Right renal pelvis (tissue), 4 donors: ENCODE results near the gene HS3ST5. TPM values are rescaled to one million over a fixed set of nuclear protein-coding genes. Genes with fewer than 3 reads are reported as not detected.
"Not testable (repeated sequence)": the region's sequence is repeated elsewhere in the genome, so short reads cannot be mapped to it uniquely, and the experiment has no call there.

Source experiments
- DNase-seq, 4 donors: peaks; one replicate each; pipeline ENCODE4 v3.0.0-alpha.2; 2013; ENCODE audit warnings: low read depth in 4 of 4, low spot score in 3 of 4, missing footprints in 1 of 4
- polyA plus RNA-seq, 4 donors: library from polyadenylated mRNA; unstranded; fragments of 120-200 nt; gene quantifications; one replicate each; pipeline ENCODE4 v1.2.1, GENCODE V29; 2013; ENCODE audit not compliant: insufficient read length in 4 of 4

Gene HS3ST5
- polyA plus RNA-seq, 4 donors = 0.79 to 1.4 (median 1.00) TPM

- no peak for DNase-seq
Measured at GRCh38 chr6:114061741-114062140, 281.1 kb downstream of the HS3ST5 start.

GRCh38 chr6:114061116-114061515, 281.7 kb downstream of the HS3ST5 start:
- DNase-seq = no peak

DNA sequence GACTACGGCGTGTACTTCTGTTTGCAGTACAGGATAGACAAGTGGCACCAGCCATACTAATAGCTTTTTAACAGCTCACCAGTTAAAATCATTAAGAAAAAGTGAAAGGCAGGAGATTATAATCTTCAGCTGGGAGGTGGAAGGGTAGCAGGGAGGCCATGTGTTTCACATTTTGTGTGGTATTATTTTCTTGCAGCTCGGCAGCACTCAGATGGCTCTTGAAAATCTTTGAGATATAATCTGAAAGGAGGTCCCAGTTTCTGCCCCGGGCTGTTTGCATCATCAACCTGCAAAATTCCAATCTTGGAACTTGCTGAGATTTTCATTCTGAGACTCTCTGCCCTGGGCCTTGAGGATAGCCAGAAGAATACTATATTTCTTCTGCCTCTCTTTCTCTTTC, 284.4 kb downstream of the HS3ST5 start:
- no peak for DNase-seq

DNA sequence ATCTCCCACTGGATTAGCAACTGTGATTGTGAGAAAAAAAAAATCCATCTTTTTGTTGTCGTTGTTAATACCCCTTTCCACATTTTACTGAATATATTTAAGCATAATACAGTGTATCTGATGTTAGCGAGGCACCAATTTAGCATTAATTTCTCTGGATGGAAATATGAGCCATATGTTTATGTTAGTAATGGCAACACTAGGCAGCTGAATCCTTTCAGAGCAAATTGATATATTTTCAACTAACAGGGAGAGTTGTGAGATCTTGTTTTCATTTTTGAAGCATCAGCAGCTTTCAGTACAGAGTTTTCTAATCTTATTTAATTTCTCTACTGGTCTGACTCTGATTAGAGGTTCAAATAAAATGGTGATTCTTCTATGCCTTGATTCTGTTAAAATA, 287.1 kb downstream of the HS3ST5 start:
- DNase-seq = no peak

DNA sequence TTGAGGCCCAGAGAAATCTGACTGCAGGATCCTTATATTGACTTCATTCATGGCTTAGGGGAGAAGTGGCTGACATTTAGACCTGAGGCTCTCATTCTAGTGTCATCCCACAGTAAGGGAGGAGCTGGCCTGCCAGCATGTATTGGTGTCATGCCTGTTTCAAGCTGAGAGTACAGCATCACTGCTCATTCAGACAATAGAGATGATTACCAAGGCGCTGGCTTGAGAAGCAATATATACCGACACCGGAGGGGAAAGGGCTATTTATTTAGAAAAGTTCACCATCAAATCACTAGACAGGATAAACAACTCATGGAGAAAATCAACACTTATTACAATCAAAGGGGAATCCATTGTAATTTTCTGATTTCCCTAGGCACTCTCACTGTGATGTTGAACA, 287.5 kb downstream of the HS3ST5 start:
- DNase-seq = no peak

GRCh38 chr6:114053791-114054190, 289.0 kb downstream of the HS3ST5 start:
- DNase-seq = no peak

DNA sequence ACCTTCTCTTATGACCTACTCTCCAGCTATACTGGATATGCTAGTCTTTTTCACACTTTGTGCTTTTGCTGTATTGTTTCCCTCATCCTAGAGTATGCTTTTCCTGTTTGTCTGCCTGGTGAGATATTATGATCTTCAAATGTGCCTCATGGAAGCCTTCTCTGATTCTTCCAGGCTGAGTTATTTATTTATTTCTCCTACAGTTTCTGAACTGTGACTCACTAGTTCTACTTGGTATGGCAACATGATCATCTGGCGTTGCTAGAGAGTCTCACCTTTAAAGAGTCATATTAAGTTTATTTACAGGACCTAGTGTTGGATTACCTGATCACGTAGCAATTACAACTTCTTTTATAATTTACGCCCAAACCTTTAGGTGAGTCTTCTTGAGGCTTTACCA, 290.7 kb downstream of the HS3ST5 start:
- no peak for DNase-seq

GRCh38 chr6:114051031-114051430, 291.8 kb downstream of the HS3ST5 start:
- DNase-seq = no peak

DNA sequence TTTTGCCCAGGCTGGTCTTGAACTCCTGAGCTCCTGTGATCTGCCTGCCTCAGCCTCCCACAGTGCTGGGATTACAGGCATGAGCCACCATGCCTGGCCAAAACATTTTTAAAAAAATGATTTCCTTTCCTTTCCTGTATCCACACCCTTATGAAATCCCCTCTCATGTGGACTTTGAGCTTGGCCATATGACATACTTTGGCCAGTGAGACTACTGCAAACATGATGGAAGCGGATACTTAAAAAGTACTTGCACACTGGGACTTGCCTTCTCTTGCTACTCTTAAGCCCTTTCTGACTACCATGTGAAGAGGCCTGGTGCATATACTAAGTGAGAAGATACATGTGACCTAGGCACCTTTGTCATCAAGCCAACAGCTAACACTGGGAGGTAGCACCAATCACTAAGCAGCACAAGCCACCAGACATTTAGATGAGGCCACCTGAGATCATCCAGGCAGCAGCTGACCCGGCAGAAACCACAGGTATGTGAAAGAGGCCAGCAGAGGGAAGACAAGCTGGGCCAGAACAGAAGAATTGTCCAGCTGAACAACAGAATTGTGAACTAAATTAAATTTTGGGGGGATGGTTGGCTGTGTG, 293.4 kb downstream of the HS3ST5 start:
- no peak for DNase-seq

- DNase-seq = not testable (repeated sequence)
Measured at GRCh38 chr6:114044566-114044965, 298.3 kb downstream of the HS3ST5 start.

DNA sequence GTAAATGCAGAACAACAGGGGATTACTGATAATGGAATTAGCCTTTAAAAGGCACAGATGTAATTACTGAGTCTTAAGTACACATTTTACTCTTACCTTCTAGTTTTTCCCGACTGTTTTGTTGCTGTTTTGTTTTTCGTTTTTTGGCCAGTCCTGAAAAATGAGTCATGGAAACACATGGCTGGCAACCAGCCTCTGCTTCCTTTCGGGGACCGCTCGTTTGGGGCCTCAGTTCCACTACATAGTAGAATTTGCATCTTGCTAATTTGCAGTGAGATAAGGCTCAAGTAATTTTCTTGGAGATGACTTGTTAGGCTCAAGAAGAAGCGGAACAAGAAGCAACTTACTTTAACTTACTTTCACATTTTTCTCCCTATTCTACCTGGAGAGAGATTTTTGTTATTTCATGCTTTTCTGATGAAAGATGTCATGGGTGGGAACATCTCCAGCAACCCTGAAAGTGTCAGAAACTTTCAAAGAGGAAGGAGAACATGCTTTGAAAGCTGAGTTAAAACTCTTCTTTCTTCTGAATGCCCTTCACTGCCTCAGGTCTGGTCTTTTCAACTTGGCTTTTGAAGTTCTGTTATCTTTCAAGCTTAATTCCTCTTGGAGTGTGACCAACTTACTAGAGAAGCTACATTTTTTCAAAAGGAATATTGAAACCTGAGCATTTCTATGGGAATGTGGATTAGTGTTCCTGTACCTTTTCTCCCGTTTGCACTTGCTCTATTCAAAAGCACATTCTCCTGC, 300.4 kb downstream of the HS3ST5 start:
- no peak for DNase-seq

DNA sequence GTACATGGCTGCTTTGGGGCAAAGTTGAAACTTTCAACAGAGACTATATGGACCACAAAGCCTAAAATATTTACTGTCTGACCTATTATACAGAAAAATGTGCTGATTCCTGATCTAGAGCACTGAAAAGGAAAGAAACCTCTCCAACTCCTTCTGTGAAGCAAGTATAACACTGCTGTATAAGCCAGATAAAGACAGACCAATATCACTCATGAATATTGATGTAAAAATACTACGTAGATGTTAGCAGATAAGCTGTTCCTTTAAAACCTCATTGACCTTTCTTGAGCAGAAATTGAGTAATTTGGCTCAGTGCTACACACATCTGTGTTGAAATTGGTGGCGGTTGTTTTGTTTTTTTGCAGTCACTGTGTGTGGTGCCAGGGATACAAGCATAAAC, 302.0 kb downstream of the HS3ST5 start:
- no peak for DNase-seq

GRCh38 chr6:114039841-114040240, 303.0 kb downstream of the HS3ST5 start:
- no peak for DNase-seq

DNA sequence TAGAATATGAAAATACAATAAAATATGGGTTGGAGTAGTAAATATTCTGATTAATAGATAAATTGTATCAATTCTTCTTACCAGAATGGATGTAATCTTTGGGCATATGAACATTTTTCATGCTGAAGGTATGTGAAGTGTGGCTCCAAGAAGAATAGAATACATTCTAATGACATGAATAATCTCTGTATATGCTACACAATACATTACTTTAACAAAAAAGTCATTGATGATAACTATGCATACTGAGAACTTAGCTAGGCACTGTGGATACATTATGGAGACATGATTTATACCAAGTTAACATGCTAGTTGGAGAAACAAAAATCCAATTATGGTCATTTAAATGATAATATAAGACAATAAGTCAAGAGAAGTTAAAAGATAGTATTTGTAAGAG, 309.2 kb downstream of the HS3ST5 start:
- no peak for DNase-seq

- no peak for DNase-seq
Measured at GRCh38 chr6:114032721-114033120, 310.1 kb downstream of the HS3ST5 start.

GRCh38 chr6:114030767-114031166, 312.1 kb downstream of the HS3ST5 start:
- no peak for DNase-seq

- no peak for DNase-seq
Measured at GRCh38 chr6:114024746-114025145, 318.1 kb downstream of the HS3ST5 start.

DNA sequence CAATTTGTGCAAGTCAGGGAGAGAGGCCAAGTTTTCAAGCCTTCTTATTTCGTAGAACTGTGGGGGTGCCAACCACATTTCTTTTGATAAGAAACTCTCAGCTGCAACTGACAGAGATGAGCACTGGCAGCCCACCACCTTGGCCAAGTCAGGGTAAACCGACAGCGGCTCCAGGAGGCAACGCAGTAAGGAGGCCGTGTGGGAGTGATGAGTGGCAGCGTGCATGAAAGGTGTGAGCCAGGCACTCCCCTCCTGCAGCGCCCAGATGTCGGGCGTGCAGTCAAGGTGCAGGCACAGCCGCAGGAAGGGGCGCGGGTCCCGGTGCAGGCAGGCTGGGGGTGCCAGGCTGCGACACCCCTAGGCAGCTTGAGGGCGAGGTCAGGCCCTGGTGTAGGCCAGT, 322.6 kb downstream of the HS3ST5 start:
- no peak for DNase-seq

DNA sequence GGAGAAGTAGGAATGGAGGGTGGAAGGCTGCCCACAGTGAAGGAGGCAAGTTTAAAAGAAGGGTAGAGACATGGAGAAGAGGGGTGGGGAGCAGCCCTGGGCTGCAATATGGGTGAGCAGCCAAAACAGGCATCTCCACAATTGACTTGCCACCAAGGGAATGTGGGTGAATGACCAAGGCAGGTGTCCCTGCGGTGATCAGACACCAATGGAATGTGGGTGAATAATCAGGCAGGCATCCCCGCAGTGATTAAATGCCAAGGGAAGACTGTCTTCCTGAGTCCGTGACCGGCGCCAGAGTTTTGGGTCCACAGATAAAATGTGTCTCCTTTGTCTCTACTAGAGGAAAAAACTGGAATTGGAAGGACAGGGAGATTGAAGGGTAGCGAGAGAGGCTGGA, 325.7 kb downstream of the HS3ST5 start:
- DNase-seq = not testable (repeated sequence)

DNA sequence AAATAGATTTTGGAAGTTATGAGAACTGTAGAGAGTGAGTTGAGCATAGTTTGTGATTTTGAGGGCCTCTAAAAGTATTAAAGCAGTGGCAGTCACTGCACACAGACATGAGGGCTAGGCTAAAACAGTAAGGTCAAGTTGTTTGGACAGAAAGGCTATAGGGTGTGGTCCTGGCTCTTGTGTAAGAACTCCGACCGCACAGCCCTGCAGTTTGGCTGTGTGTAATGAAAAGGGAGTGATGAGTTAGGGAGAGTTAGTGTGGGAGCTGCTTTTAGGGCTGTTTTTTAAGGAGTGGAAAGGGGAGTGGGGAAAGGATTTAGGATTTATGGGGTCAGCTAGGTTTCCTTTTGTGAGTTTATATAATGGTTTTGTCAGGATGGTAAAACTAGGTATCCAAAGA, 328.7 kb downstream of the HS3ST5 start:
- not testable (repeated sequence) for DNase-seq

DNA sequence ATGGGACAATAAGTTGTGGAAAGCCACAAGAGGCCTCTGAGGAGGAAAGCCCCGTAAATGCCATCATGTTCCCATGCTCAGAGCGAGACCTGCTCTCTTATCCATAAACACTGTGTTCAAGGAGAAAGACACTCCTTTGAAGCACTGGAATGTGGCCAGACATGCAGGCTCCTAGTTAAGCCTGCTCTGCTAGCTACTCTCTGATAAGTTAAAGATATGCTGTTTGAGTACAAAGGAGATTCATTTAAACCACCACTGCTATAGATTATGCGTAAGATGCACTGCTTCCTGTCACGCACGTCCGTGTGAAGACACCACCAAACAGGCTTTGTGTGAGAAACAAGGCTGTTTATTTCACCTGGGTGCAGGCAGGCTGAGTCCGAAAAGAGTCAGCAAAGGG, 331.3 kb downstream of the HS3ST5 start:
- DNase-seq = not testable (repeated sequence)

DNA sequence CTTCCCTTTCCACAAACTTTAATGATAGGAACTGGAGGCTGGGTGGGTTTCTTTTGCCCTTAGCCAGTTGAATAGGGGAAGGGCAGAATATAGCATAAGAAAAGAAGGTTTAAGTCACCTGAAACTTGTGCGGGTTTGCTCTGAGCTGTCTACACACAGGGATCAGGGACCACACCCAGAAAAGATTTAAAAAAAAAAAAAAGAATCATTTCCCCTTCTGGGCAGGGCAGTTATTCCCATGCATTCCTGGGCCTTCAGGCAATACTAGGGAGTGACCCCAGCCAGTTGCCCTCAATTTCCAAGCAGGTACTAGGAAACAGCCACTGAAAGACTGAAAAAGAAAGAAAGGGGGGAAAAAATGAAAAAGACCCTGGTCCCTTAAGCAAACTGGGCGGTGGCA, 332.3 kb downstream of the HS3ST5 start:
- DNase-seq = no peak
